ENCODE measurements around the gene USP2.

The USP2 gene

DNA sequence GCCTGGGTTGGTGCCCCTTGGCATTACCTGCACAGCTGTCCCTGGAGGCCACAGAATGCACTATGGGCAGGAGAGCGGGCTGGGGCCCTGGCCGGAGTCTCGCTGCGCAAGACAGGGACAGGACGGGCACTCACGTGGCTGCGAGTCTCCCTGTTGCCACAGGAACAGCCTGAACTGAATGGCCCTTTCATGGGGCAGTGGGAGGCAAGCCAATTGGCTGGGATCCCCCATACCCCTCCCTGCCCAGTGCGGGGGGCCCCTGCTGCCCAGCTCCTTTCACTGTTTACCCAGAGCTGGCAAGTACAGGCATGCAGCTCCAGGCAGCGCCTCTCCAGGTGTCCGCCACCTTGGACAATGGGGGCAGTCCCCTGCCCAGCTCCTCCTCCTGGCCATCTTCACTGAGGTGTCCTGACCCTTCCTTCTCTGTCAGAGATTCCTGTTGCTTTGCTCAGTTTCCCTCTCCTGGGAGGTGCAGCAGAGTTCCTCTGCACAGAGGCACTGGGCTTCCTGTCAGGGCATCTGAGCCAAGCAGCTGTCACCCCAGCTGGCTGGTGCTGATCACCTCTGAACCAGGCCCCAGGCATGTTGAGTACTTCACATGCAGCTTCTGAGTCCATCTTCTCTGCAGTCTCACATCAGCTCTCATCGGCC is 5.2 kb downstream of the USP2 start:
- no peak for DNase-seq (ENCODE audit: low read depth)

DNA sequence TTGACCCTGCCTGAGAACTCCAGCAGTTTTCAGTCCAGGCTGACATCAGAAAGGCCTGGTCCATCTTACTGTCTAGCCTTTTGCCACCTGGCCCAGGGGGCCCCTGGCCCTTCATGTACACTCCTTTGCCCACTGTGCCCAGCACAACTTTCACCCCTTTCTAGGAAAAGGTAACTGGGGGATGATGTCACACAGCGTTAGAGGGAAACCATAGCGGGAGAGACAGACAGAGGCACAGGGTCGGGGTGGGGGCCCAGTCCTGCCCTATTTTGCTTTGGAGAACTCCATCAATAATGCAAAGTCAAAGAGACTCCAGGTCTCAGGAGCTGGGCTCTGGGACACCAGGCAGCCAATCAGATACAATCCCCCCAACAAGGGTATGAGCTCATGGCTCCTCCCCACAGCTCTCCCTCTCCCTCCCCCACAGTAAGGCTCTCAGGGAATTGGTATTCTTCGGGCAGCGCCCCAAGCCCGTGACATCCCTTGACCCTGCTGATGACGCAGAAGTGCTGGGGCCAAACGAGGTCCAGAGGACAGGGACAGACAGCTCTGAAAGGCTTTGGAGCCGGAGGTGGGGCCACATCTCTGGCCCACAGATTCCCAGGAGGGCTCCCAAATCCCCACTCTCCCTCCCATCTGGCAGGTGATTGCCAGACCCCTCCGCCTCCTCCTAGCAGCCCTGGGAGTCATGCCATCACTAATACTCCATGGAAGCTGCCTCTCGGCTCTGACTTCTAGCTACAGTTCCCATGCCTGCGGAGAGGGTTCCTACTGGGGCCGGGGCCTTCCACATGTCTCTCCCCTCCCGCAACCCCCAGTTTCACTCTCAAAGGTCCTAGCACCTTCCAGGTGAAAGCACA is 5.9 kb downstream of the USP2 start:
- DNase-seq (ENCODE audit: low read depth) = no peak

DNA sequence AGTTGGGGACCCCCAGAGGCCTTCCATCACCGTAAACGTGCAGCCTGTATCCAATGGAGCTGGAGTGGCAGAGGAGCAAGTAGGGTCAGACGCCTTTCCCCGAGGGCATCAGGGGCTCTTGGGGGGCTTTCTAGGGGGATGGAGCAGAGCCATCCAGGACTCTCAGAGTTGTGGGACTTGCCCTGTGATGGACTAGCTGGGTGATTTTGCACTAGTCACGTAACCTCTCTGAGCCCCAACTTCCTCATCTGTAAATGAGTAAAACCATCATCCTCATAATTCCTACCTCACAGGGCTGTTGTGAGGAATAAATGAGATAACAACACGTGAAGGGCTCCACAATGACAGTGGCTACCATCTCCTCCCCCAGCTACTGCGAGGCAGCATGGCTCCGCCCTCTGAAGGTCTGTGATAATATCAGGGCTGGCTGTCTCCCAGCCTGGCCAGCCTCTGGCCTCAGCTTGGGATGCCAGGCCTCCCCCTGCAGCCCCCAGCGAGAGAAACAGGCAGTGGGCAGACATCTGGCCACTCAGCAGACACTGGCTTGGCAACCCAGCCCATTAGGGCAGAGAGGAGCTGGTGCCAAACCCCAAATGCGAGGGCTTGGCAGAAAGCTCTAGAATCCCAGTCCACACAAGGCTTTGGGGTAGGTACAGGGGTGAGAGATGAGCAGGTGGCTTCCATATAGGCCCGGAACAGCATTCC is 6.7 kb downstream of the USP2 start:
- no peak for DNase-seq (ENCODE audit: low read depth)

DNA sequence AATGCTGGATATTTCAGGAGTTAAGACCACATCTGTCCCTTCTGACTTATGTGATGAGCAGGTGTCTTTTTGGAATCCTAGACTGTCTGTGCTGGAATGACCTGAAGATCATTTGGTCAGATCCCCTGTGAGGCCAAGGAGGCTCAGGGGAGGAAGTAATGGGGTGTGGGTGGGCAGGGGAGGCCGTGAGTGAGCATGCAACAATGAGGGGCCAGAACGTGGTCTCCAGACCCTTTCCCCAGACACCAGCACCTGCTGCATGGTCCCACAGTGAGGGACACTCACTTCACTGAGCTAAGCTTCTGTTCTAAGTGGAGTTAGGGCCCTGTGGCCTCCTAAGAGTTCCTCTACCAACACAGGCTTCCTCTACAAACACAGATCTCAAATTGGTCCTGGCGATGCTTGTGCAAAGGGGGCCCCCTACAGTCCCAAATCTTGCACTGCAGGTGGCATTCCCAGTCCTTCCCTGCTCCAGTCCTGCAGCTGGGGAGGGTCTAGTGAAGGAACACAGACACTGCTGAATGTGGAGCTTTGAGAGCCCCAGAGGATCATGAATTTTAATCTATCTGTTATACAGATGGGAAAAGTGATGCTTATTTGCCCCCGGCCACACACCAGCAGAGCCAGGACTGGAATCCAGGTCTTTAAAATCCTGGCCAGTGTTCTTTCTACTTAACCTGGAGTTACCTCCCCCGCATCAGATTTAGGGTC is 7.4 kb downstream of the USP2 start:
- no peak for DNase-seq (ENCODE audit: low read depth)

DNA sequence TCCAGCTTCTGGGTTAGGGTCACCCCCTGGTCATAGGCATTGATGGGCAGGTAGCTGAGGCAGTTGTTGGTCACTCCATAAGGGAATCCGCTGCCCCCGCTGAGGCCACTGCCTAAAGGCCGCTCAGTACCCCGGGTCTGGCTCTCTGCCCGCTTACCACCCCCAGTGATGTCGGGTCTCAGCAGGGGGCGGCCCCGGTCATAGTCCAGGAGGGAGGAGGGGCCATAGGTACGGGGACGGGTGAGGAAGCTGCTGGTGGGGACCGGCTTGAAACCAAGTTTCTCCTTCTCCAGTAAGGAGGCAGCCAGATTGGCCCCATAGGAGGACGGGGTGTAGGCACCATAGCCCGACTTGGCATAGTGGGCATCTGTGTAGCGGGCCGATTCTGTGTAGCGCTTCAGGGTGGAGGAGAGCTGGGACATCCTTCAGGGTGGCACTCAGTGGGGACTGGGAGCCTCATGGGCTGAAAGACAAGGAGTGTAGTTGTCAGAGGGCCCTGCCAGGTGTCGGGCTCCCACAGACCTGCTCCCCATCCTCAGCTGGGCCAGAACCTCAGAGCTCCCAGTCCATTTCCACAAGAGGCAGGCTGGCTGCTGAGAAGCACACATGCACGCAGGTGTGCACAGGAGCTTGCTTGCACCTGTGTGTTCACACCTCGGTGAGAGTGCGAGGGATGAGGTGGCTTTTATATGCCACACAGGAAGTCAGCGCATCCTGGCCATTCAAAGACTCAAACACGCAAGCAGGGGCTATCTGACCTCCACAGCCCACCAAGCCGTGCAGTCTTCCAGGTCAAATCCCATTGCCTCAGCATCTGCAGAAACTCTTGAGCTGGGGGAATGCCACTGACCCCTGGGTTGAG is 8.2 kb downstream of the USP2 start:
- DNase-seq (ENCODE audit: low read depth) = no peak

DNA sequence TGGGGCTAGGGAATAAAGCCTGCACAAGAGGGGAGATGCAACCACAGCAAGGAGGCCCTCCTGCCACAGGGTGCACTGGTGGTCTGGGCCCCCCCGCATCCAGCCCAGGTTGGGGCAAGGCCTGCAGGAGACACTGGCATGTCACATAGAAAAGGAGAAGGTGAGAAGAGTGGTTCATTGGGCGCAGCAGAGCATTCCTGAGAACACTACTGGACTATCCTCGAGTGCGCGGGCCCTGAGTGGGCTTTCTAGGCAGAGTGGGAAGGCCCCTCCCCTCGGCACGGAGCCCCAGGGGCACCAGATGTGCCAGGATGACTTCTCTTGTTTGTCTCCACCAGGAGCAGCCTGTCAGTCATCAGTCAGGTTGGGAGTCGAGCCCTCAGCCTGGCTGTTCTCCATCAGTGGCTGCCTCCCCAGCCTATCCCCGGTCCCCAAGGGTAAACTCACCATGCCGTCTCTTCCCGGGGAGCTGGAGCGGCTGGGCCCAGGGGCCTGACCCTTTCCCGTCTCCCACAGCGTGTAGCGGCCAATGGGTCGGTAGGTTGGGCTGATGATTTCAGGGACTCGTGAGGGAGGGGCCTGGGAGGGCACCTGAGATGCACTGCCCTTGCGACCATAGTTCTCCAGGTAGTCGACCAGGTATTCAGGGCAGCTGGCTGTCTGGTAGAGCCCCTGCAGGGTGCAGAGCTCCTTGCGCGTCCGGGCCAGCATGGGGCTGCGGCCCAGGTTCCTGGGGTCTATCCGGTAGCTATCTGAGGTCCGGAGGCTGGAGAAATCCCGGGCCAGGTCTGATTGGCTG is 9.0 kb downstream of the USP2 start:
- DNase-seq (ENCODE audit: low read depth) = no peak

DNA sequence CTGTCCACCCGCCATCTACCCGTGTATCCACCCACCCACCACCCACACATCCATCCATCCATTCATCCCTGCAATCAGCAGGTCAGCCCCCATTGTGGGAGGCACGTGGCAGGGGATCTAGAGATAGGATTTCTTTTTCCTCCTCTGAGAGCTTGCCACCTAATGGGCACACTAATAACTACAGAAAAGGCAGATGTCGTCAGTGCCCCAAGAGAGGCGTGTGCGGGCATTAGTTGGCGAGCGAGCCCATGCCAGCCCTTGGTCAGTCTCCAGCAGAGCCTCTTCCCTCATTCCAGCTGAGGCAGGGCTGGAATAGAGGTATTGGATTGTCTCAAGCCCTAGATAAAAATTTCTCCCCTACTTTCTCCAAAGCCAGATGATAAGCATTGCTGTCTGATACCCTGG is 9.7 kb downstream of the USP2 start:
- no peak for DNase-seq (ENCODE audit: low read depth)

DNA sequence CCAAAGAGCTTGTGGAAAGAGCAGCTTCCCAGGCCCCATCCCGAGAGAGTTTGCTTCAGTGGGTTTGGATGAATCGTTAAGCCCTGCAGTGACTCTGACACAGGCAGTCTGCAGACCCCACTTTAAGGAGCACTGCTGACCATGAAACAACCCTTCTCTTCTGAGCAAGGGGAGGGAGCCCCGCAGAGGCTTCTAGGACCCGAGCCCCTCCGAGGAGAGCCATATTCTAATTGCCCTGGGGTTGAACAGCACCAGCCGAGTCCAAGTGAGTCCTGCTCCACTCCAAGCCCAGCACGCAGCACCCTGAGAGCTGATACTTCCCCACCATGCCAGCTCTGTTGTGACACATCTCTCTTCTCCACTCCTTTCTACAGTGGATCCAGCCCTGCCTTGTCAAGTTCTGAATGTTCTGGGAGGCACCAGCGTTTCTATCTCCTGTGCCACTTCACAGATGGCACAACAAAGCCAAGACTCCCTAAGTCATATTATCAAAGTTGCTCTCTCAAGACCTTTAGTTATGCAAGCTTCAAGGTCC is 10.4 kb downstream of the USP2 start:
- no peak for DNase-seq (ENCODE audit: low read depth)

DNA sequence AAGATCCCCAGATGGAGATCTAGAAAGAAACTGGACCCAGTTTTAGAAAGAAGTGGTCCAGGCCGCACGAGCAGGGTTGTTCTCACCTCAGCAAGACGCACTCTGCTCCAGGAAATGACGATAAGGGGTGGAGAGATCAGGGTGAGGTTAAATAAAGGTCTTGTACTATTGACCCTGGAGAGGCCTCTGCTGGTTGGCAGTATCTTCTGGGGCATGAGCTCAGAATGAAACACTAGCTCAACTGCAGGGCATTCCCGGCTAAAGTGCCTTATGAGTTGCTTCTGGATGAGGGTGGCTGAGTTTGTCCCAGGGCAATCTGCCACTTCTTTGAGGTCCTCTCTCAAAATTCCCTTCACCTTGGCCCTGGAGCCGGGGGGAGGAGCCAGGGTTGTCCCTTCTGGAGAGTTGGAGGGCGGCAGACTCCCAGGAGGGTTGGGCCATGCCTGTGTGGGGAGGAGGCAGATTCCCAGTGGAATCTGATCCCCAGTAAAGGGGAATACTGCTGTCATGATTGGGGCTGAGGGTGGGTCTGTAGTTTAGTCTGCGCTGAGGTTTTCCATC is 10.9 kb downstream of the USP2 start:
- DNase-seq (ENCODE audit: low read depth) = no peak

DNA sequence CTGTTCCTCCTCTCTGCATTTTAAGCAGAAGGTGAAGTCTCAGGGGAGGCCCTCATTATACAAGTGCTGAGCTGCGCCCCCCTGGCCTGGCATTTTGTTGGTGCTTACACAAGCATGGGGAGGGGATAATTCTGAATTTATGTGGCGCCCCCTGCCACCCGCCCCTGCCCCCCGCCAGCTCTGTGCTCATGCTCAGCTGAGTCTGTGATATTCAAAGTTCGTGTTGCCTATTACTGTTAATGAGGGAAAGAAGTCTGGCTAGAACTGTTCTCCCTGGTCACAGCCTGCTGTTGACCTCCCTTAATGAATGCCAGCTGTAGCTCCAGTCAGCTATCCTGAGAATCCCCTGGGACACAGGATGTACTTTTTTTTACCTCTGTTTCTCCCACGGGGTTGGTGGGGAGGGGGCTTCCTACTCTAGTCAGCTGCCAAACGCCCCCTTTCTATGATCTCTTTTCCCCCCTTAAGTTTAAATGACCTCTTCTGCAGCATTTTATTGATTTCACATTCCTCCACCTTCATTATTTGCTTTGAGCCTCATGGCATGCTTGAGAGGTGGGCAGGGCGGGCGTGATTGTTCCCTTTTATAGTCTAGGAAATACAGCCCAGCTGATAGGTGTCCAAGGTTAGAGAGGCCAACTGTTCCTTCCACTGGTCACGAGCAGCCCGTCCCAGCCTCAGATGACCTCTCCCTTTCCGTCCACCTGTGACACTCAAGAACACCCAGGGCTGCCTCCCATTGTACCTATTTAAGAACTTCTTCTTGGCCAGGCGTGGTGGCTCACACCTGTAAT is 12.2 kb downstream of the USP2 start:
- no peak for DNase-seq (ENCODE audit: low read depth)

DNA sequence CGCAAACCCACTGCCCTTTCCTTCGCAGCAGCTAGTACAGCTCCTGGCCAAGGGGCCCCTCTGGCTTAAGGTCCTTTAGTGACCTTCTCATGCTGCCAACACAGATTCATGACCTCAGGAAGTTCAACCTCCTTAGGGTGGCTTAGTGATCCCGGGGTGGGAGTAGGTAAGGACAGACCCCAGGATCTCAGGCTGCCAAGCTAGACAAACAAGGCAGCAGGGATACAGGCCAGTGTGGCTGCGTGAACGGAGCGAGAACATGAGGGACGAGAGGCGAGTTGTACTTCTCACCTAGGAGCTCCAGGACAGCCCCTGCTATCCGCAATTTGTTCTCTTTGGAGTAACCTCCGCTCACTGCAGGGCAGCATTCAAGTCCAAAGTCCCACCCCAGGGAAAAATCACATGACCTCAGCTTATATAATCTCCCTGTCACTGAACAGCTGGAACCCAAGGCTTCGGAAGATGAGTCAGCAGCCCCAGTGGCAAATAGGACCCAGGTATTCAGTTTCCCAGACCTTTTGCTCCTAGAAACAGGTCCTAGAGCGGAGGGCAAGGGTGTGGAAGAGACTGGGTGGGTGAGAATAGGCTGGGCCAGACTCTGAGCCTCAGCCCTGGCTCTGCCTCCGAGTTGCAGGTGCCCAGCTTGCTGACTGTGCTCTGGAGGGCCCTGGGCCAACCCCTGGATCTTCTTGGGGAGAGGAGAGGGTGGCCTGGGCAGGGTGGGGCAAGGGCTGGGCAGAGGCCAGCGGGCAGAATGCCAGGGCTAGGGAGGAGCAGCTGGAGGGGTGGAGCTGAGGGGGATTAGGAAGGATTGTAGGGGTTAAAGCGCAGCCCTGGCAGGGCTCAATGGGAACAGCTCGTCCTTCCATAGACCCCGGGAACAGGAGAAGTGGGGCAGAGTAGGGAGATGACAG is 13.1 kb downstream of the USP2 start:
- no peak for DNase-seq (ENCODE audit: low read depth)

DNA sequence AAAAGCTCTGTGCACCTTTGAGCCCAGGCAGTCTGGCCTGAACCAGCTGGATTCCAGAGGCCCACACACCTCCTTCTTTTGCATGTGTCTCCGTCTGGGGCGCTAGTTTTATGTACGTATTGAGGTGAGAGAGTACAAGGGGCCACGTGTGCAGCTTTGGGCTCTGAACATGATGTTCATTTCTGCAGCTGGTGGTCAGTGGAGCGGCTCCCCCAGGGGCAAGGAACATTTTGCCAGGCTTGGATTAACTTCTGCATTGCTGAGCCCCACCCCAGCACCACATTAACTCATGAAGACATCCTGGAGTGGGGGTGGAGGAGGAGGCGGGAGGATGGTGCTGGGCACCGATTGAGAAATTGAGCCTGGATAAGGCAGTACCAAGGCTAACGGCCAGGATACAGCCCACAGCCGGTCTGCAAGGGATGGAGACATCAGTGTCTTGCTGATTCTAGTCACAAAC is 13.8 kb downstream of the USP2 start:
- no peak for DNase-seq (ENCODE audit: low read depth)

DNA sequence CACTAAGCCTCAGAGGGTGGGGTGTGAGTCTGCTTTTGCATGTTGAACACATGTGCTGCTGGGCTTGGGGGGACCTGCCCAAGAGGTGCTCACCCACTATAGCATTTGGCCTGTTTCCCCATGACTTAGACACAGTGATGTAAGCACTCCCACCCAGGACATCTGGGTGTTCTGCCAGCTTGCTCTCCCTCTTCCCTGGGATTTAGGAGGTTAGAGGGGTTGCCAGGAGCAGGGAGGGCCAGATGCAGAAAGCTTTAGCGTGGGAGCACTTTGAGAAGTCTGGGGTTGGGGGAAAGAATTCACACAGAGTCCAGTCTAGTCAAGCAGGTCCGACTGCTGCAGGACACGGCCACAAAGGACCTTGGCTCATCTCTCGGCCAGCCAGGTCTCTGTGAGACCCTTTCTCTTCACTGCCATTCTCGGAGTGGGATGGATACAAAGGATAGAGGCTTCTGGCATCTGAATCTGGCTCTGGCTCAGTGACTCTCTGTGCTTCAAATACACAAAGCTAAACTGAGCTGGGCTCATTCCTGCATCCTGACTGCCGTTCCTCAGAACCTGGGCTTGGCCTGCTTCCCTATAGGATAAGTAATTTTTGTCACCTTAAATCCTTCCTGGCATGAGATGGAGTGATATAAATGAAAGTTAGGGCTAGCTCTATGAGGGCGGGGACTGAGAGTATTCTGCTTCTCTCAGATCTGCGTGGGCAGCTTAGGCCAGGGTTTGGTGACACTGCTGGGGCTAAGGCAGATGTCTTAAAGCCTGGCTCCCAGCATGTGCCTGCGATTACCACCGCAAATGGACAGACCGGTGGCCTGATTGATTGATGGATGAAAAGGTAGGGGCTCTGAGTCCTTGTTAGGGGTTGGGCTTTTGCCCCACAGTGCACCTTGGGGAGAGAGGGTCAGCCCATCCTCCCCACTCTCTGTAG is 14.5 kb downstream of the USP2 start:
- DNase-seq (ENCODE audit: low read depth) = no peak

DNA sequence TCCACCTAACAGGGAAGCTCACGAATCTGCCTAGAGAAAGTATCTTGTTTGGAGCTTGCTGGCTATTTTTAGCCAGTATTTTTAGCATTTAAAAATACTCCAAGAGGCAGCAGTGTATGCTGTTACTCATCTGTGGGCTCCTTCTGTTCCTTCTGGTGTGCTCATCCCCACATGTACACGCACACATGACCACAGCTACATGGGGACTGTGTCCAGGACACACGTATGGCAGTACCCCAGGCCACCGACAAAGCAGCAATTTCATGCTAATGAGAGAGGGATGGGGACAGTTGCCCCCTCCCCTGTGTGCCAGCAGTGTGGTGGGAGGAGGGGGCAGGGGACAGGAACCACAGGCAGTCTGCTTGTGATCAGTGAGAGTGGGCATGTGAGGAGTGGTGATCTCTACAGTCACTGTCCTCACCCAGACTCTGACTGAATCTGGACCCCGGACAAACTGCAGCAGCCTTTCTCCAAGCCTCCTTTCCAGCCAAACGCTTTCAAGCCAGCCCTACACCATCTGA is 16.4 kb downstream of the USP2 start:
- no peak for DNase-seq (ENCODE audit: low read depth)

DNA sequence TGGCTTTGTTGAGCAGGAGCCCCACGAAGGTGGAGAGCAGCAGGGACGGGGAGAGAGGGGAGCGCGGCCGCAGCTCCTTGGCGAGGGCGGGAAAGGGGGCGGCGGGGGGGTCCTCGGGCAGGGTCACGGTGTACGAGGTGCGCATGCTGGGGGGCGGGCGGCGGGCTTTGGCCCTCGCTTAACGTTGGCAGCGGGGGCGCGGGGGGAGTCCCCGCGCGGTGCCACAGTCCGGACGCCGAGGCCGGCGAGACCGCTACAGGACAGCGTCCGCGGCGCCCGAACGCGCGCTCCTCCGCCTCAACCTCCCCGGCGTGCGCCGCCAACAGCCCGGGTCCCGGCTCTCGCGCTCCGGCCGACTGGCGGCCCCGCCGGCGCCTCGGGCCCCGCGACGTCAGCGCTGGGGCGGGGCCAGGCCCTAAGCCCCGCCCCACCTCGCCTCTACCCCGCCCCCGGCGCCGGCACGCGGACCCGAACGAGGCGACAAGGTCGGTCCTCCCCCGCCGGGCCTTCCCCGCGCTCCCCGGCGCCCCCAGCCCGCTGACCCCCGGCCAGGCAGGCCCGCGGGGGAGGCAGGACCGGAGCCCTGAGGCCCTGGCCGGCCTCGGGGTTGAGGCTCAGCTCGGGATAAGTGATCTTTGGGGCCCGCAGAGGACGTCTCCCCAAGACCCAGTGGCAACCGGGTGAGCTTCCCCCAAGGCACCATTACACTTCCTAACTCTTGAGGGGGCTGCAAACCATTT is 17.5 kb downstream of the USP2 start:
- no peak for DNase-seq (ENCODE audit: low read depth)
